ENCODE results near the gene RNF183. TPM values are rescaled to one million over a fixed set of nuclear protein-coding genes. Genes with fewer than 3 reads are reported as not detected.

Gene RNF183
- total RNA-seq, 1 experiment from 2014 or later: not detected

DNA sequence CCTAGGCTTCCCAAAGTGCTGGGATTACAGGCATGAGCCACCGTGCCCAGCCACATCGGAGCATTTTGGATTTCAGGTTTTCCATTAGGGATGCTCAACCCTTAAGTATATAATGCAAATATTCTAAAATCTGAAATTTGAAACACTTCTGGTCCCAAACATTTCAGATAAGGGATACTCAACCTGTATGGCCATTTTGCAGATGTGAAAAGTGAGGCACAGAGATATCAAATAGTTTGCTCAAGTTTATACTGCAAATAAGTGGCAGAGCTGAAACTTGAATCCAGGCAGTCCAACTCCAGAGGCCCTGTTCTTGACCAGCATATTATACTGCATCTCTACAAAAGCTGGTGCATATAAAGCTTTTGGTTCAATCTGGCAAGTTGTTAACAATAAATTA, 34.5 kb upstream of the RNF183 start:
- no peaks in the 10 kb centered on the region for H3K36me3 ChIP-seq
- no peak overlapping the region for H3K4me3 ChIP-seq
- H3K27ac ChIP-seq: no peak overlapping the region
- no peak for DNase-seq (ENCODE audit: low read depth in 1 of 2, low spot score in 2 of 2)
- H3K4me1 ChIP-seq (replicated peaks): no peaks in the 10 kb centered on the region
- H3K27me3 ChIP-seq (replicated peaks): no peaks in the 10 kb centered on the region
- no peaks in the 10 kb centered on the region for H3K9me3 ChIP-seq (replicated peaks)

DNA sequence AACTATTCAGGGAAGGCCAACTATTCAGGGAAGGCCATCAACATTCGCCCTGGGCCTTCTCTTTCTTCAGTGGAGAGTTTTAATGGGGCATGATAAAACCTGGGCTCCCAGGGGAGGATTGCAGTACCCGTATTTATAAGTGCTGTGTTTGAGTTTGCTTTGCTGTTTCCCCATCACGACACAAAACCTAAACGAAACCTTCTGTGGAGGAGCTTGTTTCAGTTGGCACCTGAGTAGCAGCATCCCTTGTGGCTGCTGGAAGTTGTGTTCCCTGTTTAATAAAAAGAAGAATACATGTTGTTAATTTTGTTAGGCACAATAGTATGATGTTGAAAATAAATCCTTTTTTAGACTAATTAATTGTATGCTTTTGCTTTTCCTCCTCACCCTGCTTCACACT, 28.6 kb upstream of the RNF183 start:
- Histone ChIP-seq H3K4me3 (no peak overlapping the region), H3K27ac (no peak overlapping the region), H3K36me3 (no peaks in the 10 kb centered on the region), H3K4me1 (replicated peaks) (no peaks in the 10 kb centered on the region), H3K27me3 (replicated peaks) (no peaks in the 10 kb centered on the region), H3K9me3 (replicated peaks) (no peaks in the 10 kb centered on the region)
- DNase-seq (ENCODE audit: low read depth in 1 of 2, low spot score in 2 of 2): no peak

DNA sequence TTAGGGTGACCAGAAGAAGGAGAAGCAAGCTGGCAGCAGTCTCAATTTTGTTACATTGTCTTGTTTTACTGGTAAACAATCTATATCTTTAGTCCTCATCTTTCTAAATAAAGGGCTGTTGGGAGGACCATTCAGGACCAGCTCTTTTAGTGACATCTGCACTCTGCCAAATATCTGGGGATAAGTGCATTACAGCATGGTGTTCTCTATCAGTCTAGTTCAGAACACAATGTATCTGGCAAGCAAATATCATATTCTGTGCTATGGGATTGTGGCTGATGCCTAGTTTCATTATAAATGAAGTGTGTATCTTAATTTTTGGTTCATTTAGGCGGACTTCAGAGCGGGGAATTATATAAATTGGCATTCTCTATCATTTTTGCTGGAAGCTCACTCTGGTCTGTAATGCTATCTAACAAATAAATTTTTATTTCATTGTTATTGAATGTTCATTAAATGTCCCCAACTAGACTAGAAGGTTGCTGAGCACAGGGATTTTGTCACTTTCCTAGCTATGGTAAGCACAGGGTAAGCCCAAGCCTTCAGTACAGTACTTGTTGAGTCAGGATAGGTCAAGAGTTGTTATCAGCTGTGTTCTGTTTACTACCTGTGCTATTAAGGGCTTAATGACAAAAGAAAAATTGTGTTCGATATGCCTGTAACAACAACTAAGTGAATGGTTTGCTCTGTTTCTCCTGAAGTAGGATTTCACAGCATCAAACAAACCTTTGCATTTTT, 25.0 kb upstream of the RNF183 start:
- H3K9me3 ChIP-seq (replicated peaks): no peaks in the 10 kb centered on the region
- DNase-seq (ENCODE audit: low read depth in 1 of 2, low spot score in 2 of 2): no peak
- H3K36me3 ChIP-seq: no peaks in the 10 kb centered on the region
- no peak overlapping the region for H3K4me3 ChIP-seq
- H3K4me1 ChIP-seq (replicated peaks): no peaks in the 10 kb centered on the region
- H3K27me3 ChIP-seq (replicated peaks): no peaks in the 10 kb centered on the region
- H3K27ac ChIP-seq: no peak overlapping the region

DNA sequence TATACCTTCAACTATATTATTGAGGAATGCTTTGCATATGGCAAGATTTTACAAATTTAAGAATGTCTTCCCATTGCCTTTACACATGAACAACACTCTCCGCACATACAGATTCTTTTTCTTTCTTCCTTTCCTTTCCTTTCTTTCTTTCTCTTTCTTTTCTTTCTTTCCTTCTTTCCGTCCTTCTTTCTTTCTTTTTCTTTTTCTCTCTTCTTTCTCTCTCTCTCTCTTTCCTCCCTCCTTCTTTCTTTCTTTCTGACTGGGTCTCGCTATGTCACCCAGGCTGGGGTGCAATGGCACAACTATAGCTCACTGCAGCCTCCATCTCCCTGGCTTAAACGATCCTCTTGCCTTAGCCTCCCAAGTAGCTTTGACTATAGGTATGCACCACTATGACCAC, 23.1 kb upstream of the RNF183 start:
- no peak for DNase-seq (ENCODE audit: low read depth in 1 of 2, low spot score in 2 of 2)
- no peaks in the 10 kb centered on the region for H3K4me1 ChIP-seq (replicated peaks)
- no peak overlapping the region for H3K27ac ChIP-seq
- H3K4me3 ChIP-seq: no peak overlapping the region
- H3K36me3 ChIP-seq: no peaks in the 10 kb centered on the region
- no peaks in the 10 kb centered on the region for H3K9me3 ChIP-seq (replicated peaks)
- H3K27me3 ChIP-seq (replicated peaks): no peaks in the 10 kb centered on the region

DNA sequence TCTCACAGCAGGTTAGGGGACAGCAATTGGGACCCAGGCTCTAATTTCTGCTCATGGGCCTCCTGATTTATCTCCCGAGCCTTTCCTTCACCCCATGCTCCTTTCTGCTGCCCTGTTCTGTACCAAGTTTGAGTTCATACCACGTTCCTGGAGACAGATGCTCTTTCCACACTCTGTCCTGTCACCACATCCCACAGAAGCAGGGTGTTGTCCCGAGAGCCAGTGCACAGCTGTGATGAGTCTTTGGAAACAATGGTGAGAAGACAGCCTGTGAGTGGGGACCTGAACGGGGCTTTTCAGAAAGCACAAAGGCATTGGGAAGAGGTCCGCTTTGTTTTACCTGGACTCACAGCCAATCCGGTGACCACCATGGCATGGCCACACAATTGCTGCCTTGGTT, 19.5 kb upstream of the RNF183 start:
- H3K27me3 ChIP-seq (replicated peaks): no peaks in the 10 kb centered on the region
- no peaks in the 10 kb centered on the region for H3K9me3 ChIP-seq (replicated peaks)
- DNase-seq (ENCODE audit: low read depth in 1 of 2, low spot score in 2 of 2): no peak
- H3K4me1 ChIP-seq (replicated peaks): no peaks in the 10 kb centered on the region
- no peak overlapping the region for H3K27ac ChIP-seq
- H3K36me3 ChIP-seq: no peaks in the 10 kb centered on the region
- H3K4me3 ChIP-seq: no peak overlapping the region

DNA sequence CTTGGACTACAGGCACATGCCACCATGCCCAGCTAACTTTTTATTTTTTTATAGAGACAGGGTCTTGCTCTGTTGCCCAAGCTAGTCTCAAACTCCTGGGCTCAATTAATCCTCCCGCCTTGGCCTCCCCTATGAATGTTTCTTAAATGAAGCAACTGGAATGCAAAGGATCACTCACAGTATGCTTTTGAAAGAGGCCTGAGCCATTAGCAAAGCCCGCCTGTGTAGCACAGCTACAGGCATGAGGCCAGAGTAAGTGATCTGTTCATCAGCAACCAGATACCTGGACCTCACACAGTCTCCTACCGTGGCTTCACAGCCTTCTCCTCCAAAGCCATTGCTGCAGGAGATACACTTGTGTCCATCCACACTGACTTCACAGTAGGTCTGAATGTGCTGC, 16.9 kb upstream of the RNF183 start:
- Histone ChIP-seq H3K36me3 (no peaks in the 10 kb centered on the region), H3K4me3 (no peak overlapping the region), H3K9me3 (replicated peaks) (no peaks in the 10 kb centered on the region), H3K4me1 (replicated peaks) (no peaks in the 10 kb centered on the region), H3K27me3 (replicated peaks) (no peaks in the 10 kb centered on the region), H3K27ac (no peak overlapping the region)
- no peak for DNase-seq (ENCODE audit: low read depth in 1 of 2, low spot score in 2 of 2)

DNA sequence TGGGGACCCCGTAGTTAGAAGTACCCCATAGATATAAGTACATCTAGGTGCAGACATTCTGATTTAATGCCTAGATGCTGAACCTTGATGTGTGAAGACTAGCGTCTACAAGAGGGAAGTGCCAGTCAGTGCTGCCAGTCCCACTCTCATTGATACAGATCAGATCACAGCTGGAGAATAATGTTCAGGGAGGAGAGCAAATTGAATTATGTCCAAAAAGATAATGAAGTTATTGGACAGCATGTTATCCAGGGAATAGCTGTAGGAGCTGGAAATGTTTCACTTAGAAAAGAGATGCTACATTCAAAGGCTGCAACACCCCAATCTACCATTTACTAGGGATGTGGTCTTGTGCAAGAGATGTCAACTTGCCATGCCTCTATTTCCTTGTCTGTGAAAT, 15.9 kb upstream of the RNF183 start:
- Histone ChIP-seq H3K4me3 (no peak overlapping the region), H3K4me1 (replicated peaks) (no peaks in the 10 kb centered on the region), H3K27me3 (replicated peaks) (no peaks in the 10 kb centered on the region), H3K27ac (no peak overlapping the region), H3K9me3 (replicated peaks) (no peaks in the 10 kb centered on the region), H3K36me3 (no peaks in the 10 kb centered on the region)
- no peak for DNase-seq (ENCODE audit: low read depth in 1 of 2, low spot score in 2 of 2)

DNA sequence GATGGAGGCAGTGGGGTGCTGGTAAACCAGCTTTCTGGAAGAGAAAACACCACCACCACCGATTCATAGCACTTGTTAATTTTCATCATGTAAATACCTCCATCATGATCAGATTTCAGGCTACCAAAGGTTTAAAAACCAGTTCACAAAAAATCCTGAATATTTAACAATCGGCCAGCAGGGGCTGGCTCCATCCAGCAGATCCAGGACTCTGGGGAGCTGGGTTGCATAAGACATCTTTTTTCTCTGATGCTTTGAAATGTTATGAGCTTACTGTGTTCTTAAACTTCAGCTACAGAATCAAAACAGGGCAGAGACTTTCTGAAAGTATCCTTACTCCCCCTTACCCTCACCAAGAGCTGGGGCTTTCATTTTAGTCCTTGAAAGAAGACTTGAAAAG, 14.6 kb upstream of the RNF183 start:
- Histone ChIP-seq H3K36me3 (no peaks in the 10 kb centered on the region), H3K27me3 (replicated peaks) (no peaks in the 10 kb centered on the region), H3K4me3 (no peak overlapping the region), H3K9me3 (replicated peaks) (no peaks in the 10 kb centered on the region), H3K27ac (no peak overlapping the region), H3K4me1 (replicated peaks) (no peaks in the 10 kb centered on the region)
- no peak for DNase-seq (ENCODE audit: low read depth in 1 of 2, low spot score in 2 of 2)

DNA sequence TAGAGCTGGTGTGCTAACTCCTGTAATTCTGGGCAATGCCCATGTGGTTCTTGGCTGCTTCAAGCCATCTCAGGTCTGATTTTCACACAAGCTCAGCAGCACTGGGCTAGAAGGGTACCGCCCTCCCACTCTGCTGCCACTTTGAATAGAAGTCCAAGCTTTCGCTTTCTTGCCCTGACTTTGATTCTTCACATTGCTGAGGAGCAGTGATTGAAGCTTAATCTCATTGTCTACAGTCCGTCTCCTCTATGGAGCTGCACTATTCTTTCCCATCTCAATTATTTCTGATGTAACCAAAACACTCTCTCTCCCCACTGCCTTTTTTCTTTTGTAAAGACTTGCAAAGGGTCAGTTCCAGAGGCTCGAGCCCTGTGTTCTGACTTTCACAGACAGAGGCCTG, 12.9 kb upstream of the RNF183 start:
- Histone ChIP-seq H3K27me3 (replicated peaks) (no peaks in the 10 kb centered on the region), H3K27ac (no peak overlapping the region), H3K9me3 (replicated peaks) (no peaks in the 10 kb centered on the region), H3K4me3 (no peak overlapping the region), H3K36me3 (no peaks in the 10 kb centered on the region), H3K4me1 (replicated peaks) (no peaks in the 10 kb centered on the region)
- no peak for DNase-seq (ENCODE audit: low read depth in 1 of 2, low spot score in 2 of 2)

DNA sequence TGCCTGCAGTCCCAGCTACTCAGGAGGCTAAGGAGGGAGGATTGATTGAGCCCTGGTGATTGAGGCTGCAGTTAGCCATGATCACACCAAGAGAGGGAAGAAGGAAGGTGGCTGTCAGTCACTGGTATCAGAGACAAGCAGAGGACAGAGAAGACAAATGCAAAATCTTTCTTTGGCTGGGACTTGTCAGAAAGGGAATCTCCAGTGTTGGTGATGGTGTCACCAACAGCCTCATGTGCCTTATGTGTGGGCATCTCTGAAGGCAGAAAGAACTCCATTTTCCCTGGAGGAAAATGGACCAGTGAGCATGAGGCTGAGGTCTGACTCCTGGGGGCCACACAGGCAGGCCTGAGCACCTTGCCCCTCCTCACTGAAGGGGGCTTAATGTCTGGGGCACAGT, 12.1 kb upstream of the RNF183 start:
- Histone ChIP-seq H3K4me1 (replicated peaks) (no peaks in the 10 kb centered on the region), H3K4me3 (no peak overlapping the region), H3K9me3 (replicated peaks) (no peaks in the 10 kb centered on the region), H3K27me3 (replicated peaks) (no peaks in the 10 kb centered on the region), H3K36me3 (no peaks in the 10 kb centered on the region), H3K27ac (no peak overlapping the region)
- DNase-seq (ENCODE audit: low read depth in 1 of 2, low spot score in 2 of 2): no peak

DNA sequence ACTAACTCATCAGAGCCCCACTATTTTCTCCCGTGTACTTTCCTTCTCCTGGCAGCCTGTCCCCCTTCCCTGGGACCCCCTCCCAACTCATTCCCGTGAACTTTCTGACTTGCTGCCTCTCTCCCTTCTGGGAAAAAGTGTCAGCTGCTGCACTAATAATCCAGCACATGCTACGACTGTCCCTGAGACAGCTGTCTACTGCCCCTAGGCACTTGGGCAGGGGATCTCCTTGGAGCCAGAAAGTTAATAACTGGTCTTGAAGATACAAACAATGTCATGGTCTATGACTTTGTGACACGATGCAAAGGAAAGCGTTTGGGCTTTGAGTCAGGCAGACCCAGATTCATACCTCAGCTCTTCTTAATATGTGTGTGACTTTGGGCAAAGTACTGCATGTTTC, 10.1 kb upstream of the RNF183 start:
- Histone ChIP-seq H3K27me3 (replicated peaks) (no peaks in the 10 kb centered on the region), H3K4me1 (replicated peaks) (no peaks in the 10 kb centered on the region), H3K9me3 (replicated peaks) (no peaks in the 10 kb centered on the region), H3K36me3 (no peaks in the 10 kb centered on the region), H3K4me3 (no peak overlapping the region), H3K27ac (no peak overlapping the region)
- DNase-seq (ENCODE audit: low read depth in 1 of 2, low spot score in 2 of 2): no peak

DNA sequence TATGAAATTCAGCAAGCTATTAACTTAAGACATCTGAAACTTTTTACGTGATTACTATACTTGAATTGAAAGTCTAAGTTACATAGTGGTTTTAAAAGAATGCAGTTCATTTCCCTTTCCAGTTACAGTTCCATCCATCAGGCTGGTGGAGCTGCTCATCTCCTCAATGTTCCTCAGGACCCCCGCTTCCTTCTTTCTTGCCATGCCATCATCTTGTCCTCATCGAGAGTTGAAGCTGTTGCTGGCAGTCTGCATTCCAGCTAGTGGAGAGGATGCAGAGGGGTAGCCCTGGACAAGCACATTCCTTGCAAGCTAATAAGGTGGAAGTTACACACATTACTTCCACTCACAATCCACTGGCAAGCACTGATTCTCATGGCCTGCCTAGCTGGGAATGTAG, 8.8 kb upstream of the RNF183 start:
- Histone ChIP-seq H3K27me3 (replicated peaks) (no peaks in the 10 kb centered on the region), H3K27ac (no peak overlapping the region), H3K36me3 (no peaks in the 10 kb centered on the region), H3K9me3 (replicated peaks) (no peaks in the 10 kb centered on the region), H3K4me1 (replicated peaks) (no peaks in the 10 kb centered on the region), H3K4me3 (no peak overlapping the region)
- no peak for DNase-seq (ENCODE audit: low read depth in 1 of 2, low spot score in 2 of 2)

DNA sequence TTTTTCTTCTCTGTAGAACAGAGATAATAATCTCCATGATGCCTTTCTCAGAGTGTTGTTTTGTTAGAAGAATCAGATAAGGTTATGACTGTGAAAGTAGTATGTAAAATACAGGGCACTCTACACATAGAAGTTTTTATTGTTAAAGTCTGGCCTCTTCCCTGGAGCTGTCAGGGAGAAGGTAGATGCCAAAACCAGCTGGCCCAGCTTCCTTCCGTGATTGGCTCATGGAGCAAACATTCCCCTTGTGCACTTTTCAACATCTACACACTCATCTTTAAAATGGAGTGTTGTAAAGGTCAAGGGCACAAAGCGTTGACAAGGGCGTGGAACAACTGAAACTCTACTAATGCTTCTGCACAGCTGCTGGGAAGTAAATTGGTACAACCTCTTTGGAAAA, 7.4 kb upstream of the RNF183 start:
- Histone ChIP-seq H3K36me3 (no peaks in the 10 kb centered on the region), H3K4me1 (replicated peaks) (no peaks in the 10 kb centered on the region), H3K27ac (no peak overlapping the region), H3K4me3 (no peak overlapping the region), H3K9me3 (replicated peaks) (no peaks in the 10 kb centered on the region), H3K27me3 (replicated peaks) (no peaks in the 10 kb centered on the region)
- no peak for DNase-seq (ENCODE audit: low read depth in 1 of 2, low spot score in 2 of 2)

DNA sequence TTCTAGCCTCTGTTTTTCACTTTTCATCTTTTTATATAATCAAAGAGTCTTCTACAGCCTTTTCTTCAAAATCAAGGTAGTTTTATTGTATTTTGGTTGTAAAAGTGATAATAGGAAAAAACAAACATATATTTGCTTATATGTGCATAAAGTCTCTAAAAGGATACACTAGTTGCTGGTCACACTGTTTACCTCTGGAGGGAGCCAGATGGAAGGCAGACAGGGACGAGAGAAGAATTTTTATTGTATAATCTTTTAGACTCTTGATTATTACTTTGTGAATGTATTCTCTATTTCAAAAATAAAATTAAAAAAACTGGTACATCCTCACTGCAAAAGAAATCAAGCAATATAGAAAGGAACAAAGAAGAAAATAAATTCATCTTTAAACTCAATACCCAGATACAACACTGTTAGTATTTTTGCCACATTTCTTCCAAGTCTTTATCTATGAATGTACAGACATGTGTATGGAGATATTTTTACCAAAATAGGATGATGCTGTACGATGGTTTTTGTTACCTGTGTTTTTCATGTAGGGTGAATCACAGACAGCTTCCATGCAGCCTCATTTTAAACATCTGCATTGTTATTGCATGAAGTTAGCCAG, 6.1 kb upstream of the RNF183 start:
- no peaks in the 10 kb centered on the region for H3K36me3 ChIP-seq
- no peaks in the 10 kb centered on the region for H3K4me1 ChIP-seq (replicated peaks)
- no peaks in the 10 kb centered on the region for H3K27me3 ChIP-seq (replicated peaks)
- H3K4me3 ChIP-seq: no peak overlapping the region
- H3K9me3 ChIP-seq (replicated peaks): no peaks in the 10 kb centered on the region
- DNase-seq (ENCODE audit: low read depth in 1 of 2, low spot score in 2 of 2): peak in 1 of 2 experiments; percentile 9
- H3K27ac ChIP-seq: no peak overlapping the region

Measured in SJSA1 (cell line).